Erythroblast (primary cell): Measurements from ENCODE around the gene UBE2G1.

Experiments used
- GATA1 ChIP-seq: IDR thresholded peaks from 2 replicates; pipeline ENCODE4 v1.6.1; 2011; ENCODE audit warnings: low read depth, mild to moderate bottlenecking, control low read depth, low read length, moderate library complexity
- POLR2A ChIP-seq: IDR thresholded peaks from 2 replicates; pipeline ENCODE4 v1.6.1; 2011; ENCODE audit warnings: mild to moderate bottlenecking, low read length

- TF ChIP-seq POLR2A: no peak
- TF ChIP-seq GATA1: no peak
Measured at GRCh38 chr17:4411201-4411600, 44.7 kb upstream of the UBE2G1 start.
